ENCODE data around the gene JCAD. TPM values are rescaled to one million over a fixed set of nuclear protein-coding genes. Genes with fewer than 3 reads are reported as not detected.

The JCAD gene
- total RNA-seq, 1 experiment from 2014 or later = 0.08 TPM

GRCh38 chr10:30046476-30046875 is 12.9 kb downstream of the JCAD start:
- Histone ChIP-seq H3K9me3 (replicated peaks) (no peaks in the 10 kb centered on the region), H3K4me3 (no peak overlapping the region), H3K27ac (no peak overlapping the region), H3K27me3 (peaks cover 3% of the 10 kb centered on the region; the same call in 1 of the 2 replicates), H3K4me1 (no peaks in the 10 kb centered on the region), H3K36me3 (no peaks in the 10 kb centered on the region)
- no peak for DNase-seq

GRCh38 chr10:30045961-30046360 is 13.4 kb downstream of the JCAD start:
- no peaks in the 10 kb centered on the region for H3K36me3 ChIP-seq
- no peak overlapping the region for H3K27ac ChIP-seq
- H3K4me1 ChIP-seq = no peaks in the 10 kb centered on the region
- H3K9me3 ChIP-seq (replicated peaks) = no peaks in the 10 kb centered on the region
- no peak overlapping the region for H3K4me3 ChIP-seq
- peaks cover 3% of the 10 kb centered on the region; the same call in 1 of the 2 replicates for H3K27me3 ChIP-seq
- DNase-seq = no peak

GRCh38 chr10:30043476-30044270 is 15.7 kb downstream of the JCAD start:
- no peaks in the 10 kb centered on the region for H3K4me1 ChIP-seq
- no peak overlapping the region for H3K4me3 ChIP-seq
- peaks cover 3% of the 10 kb centered on the region; the same call in 1 of the 2 replicates for H3K27me3 ChIP-seq
- H3K27ac ChIP-seq = no peak overlapping the region
- H3K36me3 ChIP-seq = no peaks in the 10 kb centered on the region
- no peaks in the 10 kb centered on the region for H3K9me3 ChIP-seq (replicated peaks)
- DNase-seq = no peak

- Histone ChIP-seq H3K27ac (no peak overlapping the region), H3K36me3 (no peaks in the 10 kb centered on the region), H3K27me3 (peaks cover 3% of the 10 kb centered on the region; the same call in 1 of the 2 replicates), H3K4me3 (no peak overlapping the region), H3K9me3 (replicated peaks) (no peaks in the 10 kb centered on the region), H3K4me1 (no peaks in the 10 kb centered on the region)
- DNase-seq = no peak
These were observed 16.6 kb downstream of the JCAD start for GRCh38 chr10:30042820-30043219.

- Histone ChIP-seq H3K4me1 (no peaks in the 10 kb centered on the region), H3K9me3 (replicated peaks) (no peaks in the 10 kb centered on the region), H3K27me3 (peaks cover 3% of the 10 kb centered on the region; the same call in 1 of the 2 replicates), H3K36me3 (no peaks in the 10 kb centered on the region), H3K4me3 (no peak overlapping the region), H3K27ac (no peak overlapping the region)
- DNase-seq = no peak
These were observed 17.9 kb downstream of the JCAD start for GRCh38 chr10:30041196-30042105.

- Histone ChIP-seq H3K27me3 (peaks cover 3% of the 10 kb centered on the region; the same call in 1 of the 2 replicates), H3K4me1 (no peaks in the 10 kb centered on the region), H3K9me3 (replicated peaks) (no peaks in the 10 kb centered on the region), H3K27ac (no peak overlapping the region), H3K36me3 (no peaks in the 10 kb centered on the region), H3K4me3 (no peak overlapping the region)
- DNase-seq = no peak
These were observed 18.8 kb downstream of the JCAD start for GRCh38 chr10:30040597-30040996.

- DNase-seq = no peak
- Histone ChIP-seq H3K4me1 (no peaks in the 10 kb centered on the region), H3K9me3 (replicated peaks) (no peaks in the 10 kb centered on the region), H3K36me3 (no peaks in the 10 kb centered on the region), H3K4me3 (no peak overlapping the region), H3K27me3 (peaks cover 3% of the 10 kb centered on the region; the same call in 1 of the 2 replicates), H3K27ac (no peak overlapping the region)
These were observed 19.4 kb downstream of the JCAD start for GRCh38 chr10:30039988-30040387.

GRCh38 chr10:30039567-30039966 is 19.8 kb downstream of the JCAD start:
- no peaks in the 10 kb centered on the region for H3K4me1 ChIP-seq
- no peak overlapping the region for H3K4me3 ChIP-seq
- no peaks in the 10 kb centered on the region for H3K9me3 ChIP-seq (replicated peaks)
- H3K27ac ChIP-seq = no peak overlapping the region
- DNase-seq = peak; percentile 67 to 77
- H3K36me3 ChIP-seq = no peaks in the 10 kb centered on the region
- peaks cover 3% of the 10 kb centered on the region; the same call in 1 of the 2 replicates for H3K27me3 ChIP-seq

- no peak overlapping the region for H3K4me3 ChIP-seq
- H3K36me3 ChIP-seq = no peaks in the 10 kb centered on the region
- DNase-seq = no peak
- H3K9me3 ChIP-seq (replicated peaks) = no peaks in the 10 kb centered on the region
- peaks cover 3% of the 10 kb centered on the region; the same call in 1 of the 2 replicates for H3K27me3 ChIP-seq
- no peaks in the 10 kb centered on the region for H3K4me1 ChIP-seq
- H3K27ac ChIP-seq = no peak overlapping the region
These were observed 20.4 kb downstream of the JCAD start for GRCh38 chr10:30038781-30039536.

GRCh38 chr10:30037620-30038336 is 21.6 kb downstream of the JCAD start:
- peaks cover 3% of the 10 kb centered on the region; the same call in 1 of the 2 replicates for H3K27me3 ChIP-seq
- H3K4me1 ChIP-seq = no peaks in the 10 kb centered on the region
- DNase-seq = no peak
- no peak overlapping the region for H3K4me3 ChIP-seq
- H3K36me3 ChIP-seq = no peaks in the 10 kb centered on the region
- H3K27ac ChIP-seq = no peak overlapping the region
- H3K9me3 ChIP-seq (replicated peaks) = no peaks in the 10 kb centered on the region

GRCh38 chr10:30036811-30037210 is 22.6 kb downstream of the JCAD start:
- no peaks in the 10 kb centered on the region for H3K9me3 ChIP-seq (replicated peaks)
- no peaks in the 10 kb centered on the region for H3K36me3 ChIP-seq
- peaks cover under 1% of the 10 kb centered on the region; the same call in 1 of the 2 replicates for H3K27me3 ChIP-seq
- no peak for DNase-seq
- H3K27ac ChIP-seq = no peak overlapping the region
- no peaks in the 10 kb centered on the region for H3K4me1 ChIP-seq
- H3K4me3 ChIP-seq = no peak overlapping the region

GRCh38 chr10:30036341-30036740 is 23.0 kb downstream of the JCAD start:
- no peak overlapping the region for H3K27ac ChIP-seq
- no peak overlapping the region for H3K4me3 ChIP-seq
- no peaks in the 10 kb centered on the region for H3K9me3 ChIP-seq (replicated peaks)
- no peaks in the 10 kb centered on the region for H3K4me1 ChIP-seq
- H3K27me3 ChIP-seq = no peaks in the 10 kb centered on the region
- no peak for DNase-seq
- no peaks in the 10 kb centered on the region for H3K36me3 ChIP-seq

- no peak for DNase-seq
- no peaks in the 10 kb centered on the region for H3K9me3 ChIP-seq (replicated peaks)
- no peaks in the 10 kb centered on the region for H3K4me1 ChIP-seq
- H3K36me3 ChIP-seq = no peaks in the 10 kb centered on the region
- no peak overlapping the region for H3K4me3 ChIP-seq
- no peaks in the 10 kb centered on the region for H3K27me3 ChIP-seq
- H3K27ac ChIP-seq = no peak overlapping the region
These were observed 24.8 kb downstream of the JCAD start for GRCh38 chr10:30034433-30035137.
